GM19025 (cell line): ENCODE results near the gene NCOA1.
"Not testable (repeated sequence)": the region's sequence is repeated elsewhere in the genome, so short reads cannot be mapped to it uniquely, and the experiment has no call there.

Experiments used
- ATAC-seq: cut with Tn5 transposase; IDR thresholded peaks from one replicate; pipeline ENCODE4 v1.9.1; 2021; ENCODE audit warnings: mild to moderate bottlenecking, low read depth, moderate library complexity; ENCODE audit not compliant: unreplicated experiment

Gene NCOA1

DNA sequence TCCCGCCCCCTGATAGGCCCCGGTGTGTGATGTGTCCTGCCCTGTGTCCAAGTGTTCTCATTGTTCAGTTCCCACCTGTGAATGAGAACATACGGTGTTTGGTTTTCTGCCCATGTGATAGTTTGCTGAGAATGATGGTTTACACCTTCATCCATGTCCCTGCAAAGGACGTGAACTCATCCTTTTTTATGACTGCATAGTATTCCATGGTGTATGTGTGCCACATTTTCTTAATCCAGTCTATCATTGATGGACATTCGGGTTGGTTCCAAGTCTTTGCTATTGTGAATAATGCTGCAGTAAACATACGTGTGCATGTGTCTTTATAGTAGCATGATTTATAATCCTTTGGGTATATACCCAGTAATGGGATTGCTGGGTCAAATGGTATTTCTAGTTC is 40.6 kb downstream of the NCOA1 start:
- not testable (repeated sequence) for ATAC-seq

DNA sequence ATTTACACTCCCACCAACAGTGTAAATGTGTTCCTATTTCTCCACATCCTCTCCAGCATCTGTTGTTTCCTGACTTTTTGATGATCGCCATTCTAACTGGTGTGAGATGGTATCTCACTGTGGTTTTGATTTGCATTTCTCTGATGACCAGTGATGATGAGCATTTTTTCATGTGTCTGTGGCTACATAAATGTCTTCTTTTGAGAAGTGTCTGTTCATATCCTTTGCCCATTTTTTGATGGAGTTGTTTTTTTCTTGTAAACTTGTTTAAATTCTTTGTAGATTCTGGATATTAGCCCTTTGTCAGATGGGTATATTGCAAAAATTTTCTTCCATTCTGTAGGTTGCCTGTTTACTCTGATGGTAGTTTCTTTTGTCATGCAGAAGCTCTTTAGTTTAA is 41.0 kb downstream of the NCOA1 start:
- not testable (repeated sequence) for ATAC-seq

DNA sequence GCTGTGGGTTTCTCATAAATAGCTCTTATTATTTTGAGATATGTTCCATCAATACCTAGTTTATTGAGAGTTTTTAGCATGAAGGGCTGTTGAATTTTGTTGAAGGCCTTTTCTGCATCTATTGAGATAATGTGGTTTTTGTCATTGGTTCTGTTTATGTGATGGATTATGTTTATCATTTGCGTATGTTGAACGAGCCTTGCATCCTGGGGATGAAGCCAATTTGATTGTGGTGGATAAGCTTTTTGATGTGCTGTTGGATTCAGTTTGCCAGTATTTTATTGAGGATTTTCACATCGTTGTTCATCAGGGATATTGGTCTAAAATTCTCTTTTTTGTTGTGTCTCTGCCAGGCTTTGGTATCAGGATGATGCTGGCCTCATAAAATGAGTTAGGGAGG is 42.5 kb downstream of the NCOA1 start:
- ATAC-seq = not testable (repeated sequence)

DNA sequence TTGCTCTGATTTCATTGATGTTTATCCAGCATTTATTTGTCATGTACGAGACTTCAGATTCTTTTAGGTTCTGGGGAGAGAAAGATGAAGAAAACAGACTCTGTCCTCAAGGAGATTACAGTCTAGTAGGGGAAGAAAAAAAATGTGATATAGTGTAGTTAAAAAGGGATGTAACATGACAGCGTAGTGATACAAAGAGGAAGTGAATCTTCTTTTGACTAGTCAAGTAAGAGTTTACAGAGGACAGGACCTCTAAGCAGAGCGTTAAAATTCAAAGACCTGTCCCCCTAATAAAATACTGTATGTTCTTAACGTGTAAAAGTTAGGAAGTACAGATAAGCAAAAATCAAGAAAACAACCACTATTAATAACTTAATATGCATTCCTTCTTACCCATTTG is 47.7 kb downstream of the NCOA1 start:
- no peak for ATAC-seq

DNA sequence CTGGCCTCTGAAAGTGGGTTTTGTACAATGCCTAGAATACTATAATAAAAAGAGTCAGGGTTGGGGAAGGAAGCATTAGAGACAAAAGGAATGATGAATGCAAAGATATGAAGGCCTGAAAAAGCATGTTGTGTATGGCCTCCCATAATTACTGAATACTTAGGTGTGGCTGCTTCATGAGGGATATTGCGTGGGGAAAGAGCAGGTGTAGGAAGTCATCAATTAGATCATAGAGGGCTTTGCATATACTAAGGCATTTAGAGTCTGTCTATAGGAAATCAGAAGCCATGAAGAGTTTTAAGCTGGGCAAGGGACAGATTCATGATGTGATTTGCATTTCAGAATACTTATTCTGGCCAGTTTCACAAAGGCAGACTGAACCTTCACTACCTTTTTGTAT is 48.2 kb downstream of the NCOA1 start:
- ATAC-seq = no peak

DNA sequence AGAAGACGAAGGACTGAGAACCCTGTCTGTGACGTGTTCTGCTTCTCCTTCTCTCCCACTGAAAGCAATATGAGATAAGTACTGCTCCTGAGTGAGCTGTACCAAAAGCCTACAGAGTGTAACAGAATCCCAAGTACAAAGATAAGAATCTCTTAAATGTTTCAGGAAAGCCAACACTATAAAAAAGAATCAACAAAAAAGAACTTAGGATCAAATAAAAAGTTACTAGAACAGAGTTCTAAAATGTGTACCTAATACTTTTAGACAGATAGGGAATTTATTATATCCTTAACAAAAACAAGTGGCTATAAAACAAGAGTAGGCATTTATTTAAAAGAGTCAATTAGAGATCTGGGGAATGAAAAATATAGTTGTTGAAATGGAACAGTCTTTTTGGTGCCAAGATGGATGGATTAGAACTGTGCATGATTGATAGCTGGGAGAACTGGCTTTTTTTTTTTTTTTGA is 49.0 kb downstream of the NCOA1 start:
- no peak for ATAC-seq

DNA sequence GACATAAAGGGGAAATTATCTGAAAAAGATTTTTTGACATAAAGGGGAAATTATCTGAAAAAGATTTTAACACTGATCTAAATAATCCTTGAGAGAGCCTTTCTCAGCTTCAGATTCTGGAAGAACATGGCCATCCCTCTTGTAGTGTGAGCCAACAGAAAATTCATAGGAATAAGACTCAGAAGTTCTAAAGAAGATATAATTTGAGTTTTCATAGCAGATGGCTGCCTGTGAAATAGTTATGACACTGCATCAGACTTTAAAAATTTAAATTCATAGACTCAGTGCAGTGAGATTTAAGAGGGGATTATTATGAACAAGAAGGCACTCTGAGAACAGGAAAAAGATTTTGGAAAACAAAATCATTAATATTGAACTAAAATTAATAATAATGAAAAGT is 50.6 kb downstream of the NCOA1 start:
- no peak for ATAC-seq

DNA sequence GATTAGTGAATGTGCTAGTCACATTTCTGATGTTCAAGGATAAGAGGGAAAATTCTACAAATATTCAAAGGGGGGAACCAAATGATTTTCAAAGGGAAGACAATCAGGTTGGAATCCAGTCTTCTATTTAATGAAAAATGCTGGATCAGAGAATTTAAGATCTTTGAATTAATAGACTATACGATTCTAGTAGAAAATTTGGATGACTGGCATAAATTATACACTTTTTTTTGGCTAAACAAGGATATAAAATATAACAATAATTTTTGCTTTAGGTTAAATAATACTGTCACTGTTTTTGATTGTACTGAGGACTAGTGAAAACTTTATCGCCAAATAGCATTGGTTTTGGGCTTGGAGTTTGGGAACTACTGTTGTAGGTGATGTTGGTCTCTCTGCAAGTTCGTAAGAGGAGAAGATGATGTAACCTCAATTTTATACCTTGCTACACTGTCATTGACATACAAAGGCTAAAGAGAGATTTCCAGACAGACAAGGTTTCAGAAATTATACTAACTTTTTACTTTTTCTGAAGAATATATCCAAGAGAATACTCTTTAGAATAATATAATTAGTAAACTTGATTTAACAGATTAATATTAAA is 51.3 kb downstream of the NCOA1 start:
- ATAC-seq = no peak

DNA sequence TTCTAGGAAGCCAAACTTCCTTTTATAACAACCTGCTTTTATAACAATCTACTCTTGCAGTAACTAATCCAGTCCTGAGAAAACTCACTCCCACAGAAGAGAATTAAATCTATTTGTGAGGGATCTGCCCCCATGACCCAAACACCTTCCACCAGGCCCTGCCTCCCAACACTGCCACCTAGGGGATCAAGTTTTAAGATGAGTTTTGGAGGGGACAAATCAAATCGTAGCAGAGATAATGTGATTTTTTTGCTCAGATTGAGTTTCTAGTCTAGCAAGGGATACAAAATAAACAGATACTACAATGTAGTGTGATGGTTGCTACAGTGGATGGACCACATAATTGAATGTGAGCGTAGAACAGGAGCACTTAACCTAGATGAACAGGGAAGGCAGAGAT is 52.2 kb downstream of the NCOA1 start:
- no peak for ATAC-seq

DNA sequence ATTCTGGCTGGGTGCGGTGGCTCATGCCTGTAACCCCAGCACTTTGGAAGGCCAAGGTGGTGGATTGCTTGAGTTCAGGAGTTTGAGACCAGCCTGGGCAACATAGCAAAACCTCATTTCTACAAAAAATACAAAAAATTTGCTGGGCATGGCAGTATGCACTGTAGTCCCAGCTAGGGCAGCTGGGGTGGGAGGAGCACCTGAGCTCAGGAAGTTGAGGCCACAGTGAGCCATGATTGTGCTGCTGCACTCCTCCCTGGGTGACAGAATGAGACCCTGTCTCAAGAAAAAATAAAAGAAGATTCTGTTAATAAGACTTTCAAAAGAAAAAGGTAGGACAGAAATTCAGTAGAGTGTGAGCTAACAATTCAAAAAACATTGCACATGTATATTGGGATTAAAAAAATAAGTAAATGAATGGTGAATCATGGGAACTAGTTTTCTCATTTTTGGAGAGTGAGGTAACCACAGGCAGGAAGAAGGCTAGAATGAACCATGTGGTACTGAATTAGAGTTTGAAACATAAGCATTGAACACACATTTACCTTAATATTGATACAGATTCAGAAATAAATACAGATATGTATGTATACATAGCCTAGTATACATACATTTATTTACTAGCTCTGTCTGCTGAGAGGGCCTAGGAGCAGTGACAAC is 53.5 kb downstream of the NCOA1 start:
- ATAC-seq = no peak

DNA sequence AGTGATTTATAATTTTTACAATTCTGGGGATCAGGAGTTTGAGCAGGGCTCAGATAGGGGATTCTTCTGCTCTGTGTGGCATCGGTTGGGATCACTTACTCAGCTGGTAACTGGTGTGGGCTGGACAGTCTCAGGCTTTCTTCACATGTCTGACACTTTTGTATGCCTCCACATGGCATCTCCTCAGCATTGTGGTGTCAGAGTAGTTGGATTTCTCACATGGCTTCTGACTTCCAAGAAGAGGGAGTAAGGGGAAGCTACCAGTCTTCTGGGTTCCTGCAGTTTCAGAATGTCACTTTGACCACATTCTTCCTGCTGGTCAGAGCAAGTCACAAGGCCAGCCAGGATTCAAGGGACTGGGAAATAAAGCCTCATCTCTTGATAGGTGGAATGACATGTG is 55.6 kb downstream of the NCOA1 start:
- ATAC-seq = no peak

DNA sequence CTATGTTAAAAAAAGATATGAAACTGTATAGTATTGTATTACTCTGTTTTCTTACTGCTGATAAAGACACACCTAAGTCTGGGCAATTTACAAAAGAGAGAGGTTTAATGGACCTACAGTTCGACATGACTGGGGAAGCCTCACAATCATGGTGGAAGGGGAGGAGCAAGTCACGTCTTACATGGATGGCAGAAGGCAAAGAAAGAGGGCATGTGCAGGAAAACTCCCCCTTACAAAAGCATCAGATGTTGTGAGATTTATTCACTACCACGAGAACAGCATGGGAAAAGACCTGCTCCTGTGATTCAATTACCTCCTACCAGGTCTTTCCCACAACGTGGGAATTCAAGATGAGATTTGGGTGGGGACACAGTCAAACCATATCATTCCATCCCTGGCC is 57.0 kb downstream of the NCOA1 start:
- ATAC-seq = no peak

DNA sequence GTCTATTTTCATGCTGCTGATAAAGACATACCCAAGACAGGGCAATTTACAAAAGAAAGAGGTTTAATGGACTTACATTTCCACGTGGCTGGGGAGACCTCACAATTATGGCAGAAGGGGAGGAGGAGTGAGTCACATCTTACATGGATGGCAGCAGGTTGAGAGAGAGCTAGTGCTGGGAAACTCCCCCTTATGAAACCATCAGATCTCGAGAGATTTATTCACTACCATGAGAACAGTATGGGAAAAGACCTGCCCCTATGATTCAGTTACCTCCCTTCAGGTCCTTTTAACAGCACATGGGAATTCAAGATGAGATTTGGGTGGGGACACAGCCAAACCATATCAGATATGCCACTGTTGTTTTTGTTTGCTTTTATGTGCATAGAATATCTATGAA is 59.2 kb downstream of the NCOA1 start:
- ATAC-seq = not testable (repeated sequence)

DNA sequence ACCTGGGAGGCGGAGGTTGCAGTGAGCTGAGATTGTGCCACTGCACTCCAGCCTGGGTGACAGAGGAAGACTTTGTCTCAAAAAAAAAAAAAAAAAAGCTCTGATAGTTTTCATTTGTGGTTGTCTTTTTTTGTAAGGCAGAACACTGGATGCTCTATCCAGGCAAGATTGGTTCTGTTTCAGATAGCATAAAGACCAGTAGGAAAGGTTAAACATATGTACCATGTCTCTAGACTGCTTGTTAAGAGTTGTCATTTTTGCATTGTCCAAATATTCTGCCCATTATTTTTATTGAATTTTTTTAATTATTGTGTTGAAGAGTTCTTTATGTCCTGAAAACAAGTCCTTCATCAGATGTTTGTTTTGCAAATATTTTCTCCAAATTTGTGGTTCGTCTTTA is 60.0 kb downstream of the NCOA1 start:
- ATAC-seq = no peak

DNA sequence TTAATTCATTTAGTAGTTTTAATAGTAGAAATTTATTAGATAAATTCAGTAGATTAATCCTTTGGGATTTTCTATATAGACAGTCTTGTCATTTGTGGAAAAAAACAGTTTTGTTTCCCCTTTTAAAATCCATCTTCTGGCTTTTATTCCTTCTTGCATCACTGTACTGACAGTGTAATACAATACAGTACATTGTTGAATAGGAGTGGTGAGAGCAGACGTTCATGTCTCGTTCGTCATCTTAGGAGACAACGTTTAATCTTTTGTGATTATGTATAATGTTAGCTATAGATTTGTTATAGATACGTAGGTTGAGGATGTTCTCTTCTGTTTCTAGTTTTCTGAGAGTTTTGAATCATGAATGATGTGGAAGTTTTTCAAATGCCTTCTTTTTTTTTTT is 61.8 kb downstream of the NCOA1 start:
- no peak for ATAC-seq

DNA sequence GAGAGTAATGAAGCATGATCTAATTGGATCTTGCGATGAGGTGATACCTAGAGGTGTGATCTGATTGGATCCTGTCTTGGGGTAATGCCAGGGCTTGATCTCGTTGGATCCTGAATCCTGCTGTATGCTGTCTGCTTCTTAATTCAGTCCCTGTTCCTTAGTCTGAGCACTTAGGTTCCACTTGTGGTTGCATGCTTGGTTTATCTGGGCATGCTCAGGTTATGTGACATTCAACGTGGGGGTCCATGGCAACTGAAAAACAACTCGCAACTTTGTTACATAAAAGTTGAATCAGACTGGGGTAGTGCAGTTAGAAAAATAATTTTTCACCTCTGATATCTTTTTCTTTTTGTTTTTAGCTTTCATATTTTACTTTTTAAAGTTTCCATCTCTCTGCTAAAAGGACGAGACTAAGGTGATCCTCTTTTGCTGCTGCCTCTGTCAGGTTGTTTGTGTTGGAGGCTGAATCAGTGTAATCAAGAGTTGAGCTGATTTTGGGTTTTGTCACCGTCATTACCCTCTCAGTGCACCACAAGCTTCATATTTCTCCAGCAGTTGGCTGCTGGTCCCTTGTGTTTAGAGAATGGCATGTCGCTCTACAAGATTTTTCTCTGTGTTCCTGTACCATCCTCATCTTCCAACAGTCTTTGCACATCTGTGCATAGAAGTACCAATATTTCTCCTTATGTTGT is 67.9 kb downstream of the NCOA1 start:
- no peak for ATAC-seq

DNA sequence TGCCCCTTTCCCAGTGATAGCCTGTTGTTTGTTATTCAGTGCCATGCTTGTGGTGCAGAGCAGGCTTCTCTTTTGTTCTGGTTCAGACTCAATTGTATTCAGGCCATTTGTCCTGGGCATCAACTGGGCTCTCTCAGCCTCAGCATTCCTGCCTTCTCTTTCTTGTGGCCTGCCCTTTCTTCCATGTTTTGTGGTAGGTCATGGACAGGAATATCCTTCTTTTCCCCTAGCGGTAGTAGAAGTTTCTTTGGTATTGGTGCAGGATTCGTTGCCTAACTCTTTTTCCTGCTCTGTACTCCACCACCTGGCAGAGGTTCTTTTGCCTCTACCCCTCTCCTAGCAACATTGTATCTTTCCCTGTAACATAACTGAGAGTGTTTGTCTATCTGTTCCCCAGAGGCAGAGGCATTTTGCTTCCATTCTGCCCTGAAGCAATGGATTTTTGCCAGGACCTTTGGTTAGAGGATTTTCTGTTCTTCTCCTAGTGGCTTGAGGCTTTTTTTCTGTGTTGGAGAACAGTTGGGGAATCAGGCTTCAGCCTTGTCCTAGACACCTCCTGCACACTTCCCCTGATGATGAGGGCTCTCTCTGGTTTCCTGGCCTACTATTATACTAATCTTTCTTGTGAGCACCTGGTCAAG is 68.5 kb downstream of the NCOA1 start:
- ATAC-seq = no peak

DNA sequence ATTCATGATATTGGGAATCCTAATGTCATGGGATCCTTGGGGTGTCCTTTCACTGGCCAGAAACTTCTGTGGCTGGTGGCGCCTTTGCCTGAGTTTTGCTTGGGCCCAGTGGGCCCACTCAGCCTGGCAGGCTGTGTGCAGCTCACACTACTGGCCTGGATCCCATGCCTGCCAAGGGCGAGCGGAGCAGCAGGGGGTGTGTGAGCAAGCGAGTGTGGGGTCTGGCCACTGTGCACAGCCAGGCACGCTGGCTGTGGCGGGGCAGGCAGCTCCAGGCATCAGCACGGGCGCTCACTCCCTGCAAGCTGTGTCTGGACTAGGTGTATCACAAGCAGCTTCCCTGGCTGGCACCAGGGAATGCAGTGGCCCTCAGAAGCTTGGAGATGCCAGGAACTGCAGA is 74.5 kb downstream of the NCOA1 start:
- ATAC-seq = no peak

DNA sequence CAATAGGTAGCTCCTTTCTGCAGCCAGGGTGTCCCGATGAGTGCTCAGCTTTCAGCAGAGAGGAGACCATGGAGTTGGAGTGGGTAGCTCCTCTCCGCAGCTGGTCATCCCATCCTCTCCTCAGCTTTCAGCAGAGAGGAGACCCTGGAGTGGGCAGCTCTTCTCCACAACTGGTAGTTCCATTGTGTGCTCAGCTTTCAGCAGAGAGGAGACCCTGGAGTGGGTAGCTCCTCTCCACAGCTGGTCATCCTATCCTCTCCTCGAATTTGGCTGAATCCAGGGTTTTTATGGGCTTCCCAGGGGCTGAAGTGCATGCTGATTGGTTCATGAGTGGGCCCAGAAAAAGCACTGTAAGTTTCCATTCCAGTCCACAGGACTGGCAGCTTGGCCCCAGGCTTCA is 75.2 kb downstream of the NCOA1 start:
- no peak for ATAC-seq

DNA sequence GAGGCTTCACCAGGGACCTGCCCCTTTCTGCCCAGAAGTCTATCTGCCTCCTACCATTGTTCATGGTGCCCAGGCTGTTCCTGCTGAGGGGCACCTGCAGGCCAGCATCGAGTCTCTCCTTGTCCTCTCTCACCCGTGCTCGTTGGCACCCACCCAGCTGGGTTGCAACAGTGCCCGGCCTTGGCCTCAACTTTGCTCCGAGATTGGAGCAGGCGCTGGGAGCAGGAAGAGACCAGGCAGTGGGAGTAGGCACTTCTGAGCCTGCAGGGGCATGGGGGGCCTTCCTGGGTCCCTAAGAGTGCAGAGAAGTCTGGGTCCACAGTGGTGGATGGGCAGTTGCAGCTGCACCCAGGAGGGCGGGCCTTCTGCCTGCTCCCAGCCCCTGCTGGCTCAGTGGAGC is 75.6 kb downstream of the NCOA1 start:
- ATAC-seq = no peak

DNA sequence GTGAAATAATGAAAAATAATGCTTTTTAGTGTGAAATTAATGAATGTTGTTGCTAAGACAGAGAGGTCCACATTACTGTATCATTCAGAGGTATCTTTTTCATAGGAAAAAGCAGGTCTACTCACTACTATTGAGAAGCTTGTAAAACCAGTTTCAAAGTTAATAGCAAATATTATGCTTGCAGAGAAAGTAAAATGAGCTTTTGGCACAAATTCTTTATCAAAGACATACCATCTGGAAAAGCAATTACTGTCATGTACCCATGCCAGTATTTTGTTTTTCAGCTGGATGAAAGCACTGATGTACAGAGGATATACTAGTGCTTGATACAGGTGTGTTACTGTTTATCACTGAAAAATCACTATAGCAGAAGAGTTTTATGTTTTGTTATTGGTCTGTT is 77.5 kb downstream of the NCOA1 start:
- ATAC-seq = no peak
